ENCODE data around the gene KRAS. TPM values are rescaled to one million over a fixed set of nuclear protein-coding genes. Genes with fewer than 3 reads are reported as not detected.
"Not testable (repeated sequence)": the region's sequence is repeated elsewhere in the genome, so short reads cannot be mapped to it uniquely, and the experiment has no call there.

The KRAS gene
- total and polyA plus RNA-seq, 12 donors, result 3.6 to 21.3 (median 11.6) TPM

DNA sequence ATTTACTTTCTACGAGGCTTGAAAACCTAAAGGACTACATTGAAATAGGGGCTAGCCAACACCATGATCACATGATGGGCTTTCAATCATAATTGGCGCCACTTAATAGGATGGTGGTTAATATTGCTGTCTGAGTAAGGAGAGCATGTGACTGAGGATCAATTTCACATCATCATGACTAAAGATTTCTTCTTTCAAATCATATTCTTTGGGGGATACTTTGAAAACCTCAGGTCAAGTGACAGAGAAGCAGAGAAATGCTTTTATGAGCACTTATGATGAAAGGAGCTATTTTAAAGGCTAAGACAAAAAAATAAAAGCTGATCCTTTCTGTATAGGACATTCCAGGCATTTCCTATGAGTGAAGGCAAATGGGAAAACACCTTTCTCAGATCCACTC lies 42.9 kb upstream of the KRAS start:
- H3K27ac ChIP-seq, result no peak overlapping the region
- 75 to 88% (median 83%) methylated on average over 2 of the region's 2 CpGs for WGBS, 4 donors
- no peak for DNase-seq
- no peaks in the 10 kb centered on the region for H3K4me1 ChIP-seq (replicated peaks in 1 of 2)
- intact Hi-C loops (cut with DNase I), result no loop called here
- TF ChIP-seq, protein P1, sequence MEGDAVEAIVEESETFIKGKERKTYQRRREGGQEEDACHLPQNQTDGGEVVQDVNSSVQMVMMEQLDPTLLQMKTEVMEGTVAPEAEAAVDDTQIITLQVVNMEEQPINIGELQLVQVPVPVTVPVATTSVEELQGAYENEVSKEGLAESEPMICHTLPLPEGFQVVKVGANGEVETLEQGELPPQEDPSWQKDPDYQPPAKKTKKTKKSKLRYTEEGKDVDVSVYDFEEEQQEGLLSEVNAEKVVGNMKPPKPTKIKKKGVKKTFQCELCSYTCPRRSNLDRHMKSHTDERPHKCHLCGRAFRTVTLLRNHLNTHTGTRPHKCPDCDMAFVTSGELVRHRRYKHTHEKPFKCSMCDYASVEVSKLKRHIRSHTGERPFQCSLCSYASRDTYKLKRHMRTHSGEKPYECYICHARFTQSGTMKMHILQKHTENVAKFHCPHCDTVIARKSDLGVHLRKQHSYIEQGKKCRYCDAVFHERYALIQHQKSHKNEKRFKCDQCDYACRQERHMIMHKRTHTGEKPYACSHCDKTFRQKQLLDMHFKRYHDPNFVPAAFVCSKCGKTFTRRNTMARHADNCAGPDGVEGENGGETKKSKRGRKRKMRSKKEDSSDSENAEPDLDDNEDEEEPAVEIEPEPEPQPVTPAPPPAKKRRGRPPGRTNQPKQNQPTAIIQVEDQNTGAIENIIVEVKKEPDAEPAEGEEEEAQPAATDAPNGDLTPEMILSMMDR (IDR thresholded peaks at IDR 0.05), result no peak
- no peak for TF ChIP-seq POLR2A (IDR thresholded peaks at IDR 0.05)
- no peaks in the 10 kb centered on the region for H3K9me3 ChIP-seq (replicated peaks in 1 of 3)
- H3K36me3 ChIP-seq (replicated peaks in 1 of 2), result no peaks in the 10 kb centered on the region
- no peaks in the 10 kb centered on the region for H3K27me3 ChIP-seq
- H3K4me3 ChIP-seq, result no peak overlapping the region

DNA sequence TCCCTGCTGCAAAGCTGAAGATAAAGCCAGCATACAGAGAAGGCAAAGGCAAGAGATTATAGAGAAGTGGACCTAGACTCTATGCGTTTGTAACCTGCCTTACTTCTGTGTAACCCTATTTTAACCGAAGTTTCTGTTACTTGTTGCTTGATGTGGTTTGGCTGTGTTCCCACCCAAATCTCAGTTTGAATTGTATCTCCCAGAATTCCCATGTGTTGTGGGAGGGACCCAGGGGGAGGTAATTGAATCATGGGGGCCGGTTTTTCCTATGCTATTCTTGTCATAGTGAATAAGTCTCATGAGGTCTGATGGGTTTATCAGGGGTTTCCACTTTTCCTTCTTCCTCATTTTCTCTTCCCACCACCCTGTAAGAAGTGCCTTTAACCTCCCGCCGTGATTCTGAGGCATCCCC lies 42.1 kb upstream of the KRAS start:
- DNase-seq; H3K4me3 ChIP-seq; H3K27me3 ChIP-seq; H3K4me1 ChIP-seq (replicated peaks in 1 of 2); H3K9me3 ChIP-seq (replicated peaks in 1 of 3); intact Hi-C loops (cut with DNase I); H3K27ac ChIP-seq; H3K36me3 ChIP-seq (replicated peaks in 1 of 2): not testable (repeated sequence)
- WGBS, 4 donors, result 71 to 86% (median 75%) methylated on average over 5 of the region's 5 CpGs

DNA sequence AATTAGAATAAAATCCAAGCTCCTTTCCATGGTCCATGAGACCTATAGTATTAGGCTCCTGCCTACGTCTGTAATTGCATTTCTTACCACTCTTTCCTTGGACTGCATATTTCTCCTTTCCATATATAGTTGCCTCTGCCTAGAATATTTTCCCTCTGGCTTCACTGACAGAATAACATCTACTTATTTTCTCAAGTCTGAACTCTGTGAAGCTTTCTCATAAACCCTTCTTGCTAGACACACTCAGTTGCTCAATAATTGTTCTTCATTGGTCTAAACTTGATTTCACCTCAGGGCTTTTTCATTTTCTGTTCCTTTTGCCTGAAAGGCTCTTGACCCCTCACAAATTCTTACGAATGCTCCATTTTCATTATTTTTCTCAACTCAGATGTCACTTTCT lies 36.9 kb upstream of the KRAS start:
- H3K9me3 ChIP-seq (replicated peaks in 1 of 3), result peaks cover 0 to 6% (median 0%) of the 10 kb centered on the region in 3 donors
- 74 to 86% (median 82%) methylated on average over 2 of the region's 2 CpGs for WGBS, 4 donors
- no peaks in the 10 kb centered on the region for H3K4me1 ChIP-seq (replicated peaks in 1 of 2)
- no peak for TF ChIP-seq POLR2A (IDR thresholded peaks at IDR 0.05)
- TF ChIP-seq, protein P1 (IDR thresholded peaks at IDR 0.05), result no peak
- intact Hi-C loops (cut with DNase I), result no loop called here
- no peaks in the 10 kb centered on the region for H3K36me3 ChIP-seq (replicated peaks in 1 of 2)
- no peak overlapping the region for H3K27ac ChIP-seq
- DNase-seq, result no peak
- H3K4me3 ChIP-seq, result no peak overlapping the region
- H3K27me3 ChIP-seq, result no peaks in the 10 kb centered on the region

DNA sequence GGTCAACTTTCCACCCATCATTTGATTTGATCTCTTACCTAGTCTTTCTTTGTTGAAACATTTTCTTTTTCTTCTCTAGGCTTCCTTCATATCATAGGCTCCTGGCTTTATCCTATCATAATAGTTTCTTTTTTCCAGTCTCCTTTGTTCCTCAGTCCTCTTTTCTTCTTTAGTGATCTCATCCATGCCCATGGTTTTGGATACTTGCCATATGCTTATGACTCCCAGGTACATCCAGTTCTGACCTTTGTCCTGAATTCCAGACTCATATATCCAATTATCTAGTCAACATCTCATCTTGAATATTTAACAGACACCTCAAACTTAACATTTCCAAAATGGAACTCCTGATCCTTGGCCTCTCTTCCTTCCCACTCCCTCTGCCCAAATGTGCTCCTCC lies 36.1 kb upstream of the KRAS start:
- Histone ChIP-seq H3K4me1 (replicated peaks in 1 of 2) (no peaks in the 10 kb centered on the region), H3K4me3 (no peak overlapping the region), H3K36me3 (replicated peaks in 1 of 2) (no peaks in the 10 kb centered on the region), H3K27ac (no peak overlapping the region), H3K27me3 (no peaks in the 10 kb centered on the region), H3K9me3 (replicated peaks in 1 of 3) (peaks cover 0 to 6% (median 0%) of the 10 kb centered on the region in 3 donors)
- intact Hi-C loops (cut with DNase I), result no loop called here
- TF ChIP-seq, protein P1 (IDR thresholded peaks at IDR 0.05), result no peak
- TF ChIP-seq POLR2A (IDR thresholded peaks at IDR 0.05), result no peak
- DNase-seq, result no peak

DNA sequence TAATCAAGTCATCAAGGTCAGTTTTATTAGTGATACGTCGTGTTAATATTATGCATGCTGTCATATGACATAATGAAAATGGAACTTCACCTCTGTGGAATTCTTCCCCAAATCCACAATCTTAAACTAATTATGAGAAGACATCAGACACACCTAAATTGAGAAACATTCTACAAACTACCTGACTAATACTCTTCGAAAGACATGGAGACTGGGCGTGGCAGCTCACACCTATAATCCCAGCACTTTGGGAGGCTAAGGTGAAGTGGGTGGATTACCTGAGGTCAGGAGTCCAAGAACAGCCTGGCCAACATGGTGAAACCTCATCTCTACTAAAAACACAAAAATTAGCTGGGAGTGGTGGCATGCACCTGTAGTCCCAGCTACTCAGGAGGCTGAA lies 33.3 kb upstream of the KRAS start:
- WGBS, 4 donors, result 91 to 99% (median 95%) methylated on average over 4 of the region's 4 CpGs
- no peak overlapping the region for H3K27ac ChIP-seq
- TF ChIP-seq, protein P1 (IDR thresholded peaks at IDR 0.05), result no peak
- no peak for TF ChIP-seq POLR2A (IDR thresholded peaks at IDR 0.05)

More for the DNA sequence above, 33.3 kb upstream of the KRAS start:
- DNase-seq, result no peak
- peaks cover 0 to 6% (median 0%) of the 10 kb centered on the region in 3 donors for H3K9me3 ChIP-seq (replicated peaks in 1 of 3)
- H3K36me3 ChIP-seq (replicated peaks in 1 of 2), result no peaks in the 10 kb centered on the region
- no peak overlapping the region for H3K4me3 ChIP-seq
- no peaks in the 10 kb centered on the region for H3K4me1 ChIP-seq (replicated peaks in 1 of 2)
- intact Hi-C loops (cut with DNase I), result no loop called here
- no peaks in the 10 kb centered on the region for H3K27me3 ChIP-seq
